Subcutaneous adipose tissue (tissue), 4 donors: ENCODE measurements around the gene SLC6A20. TPM values are rescaled to one million over a fixed set of nuclear protein-coding genes. Genes with fewer than 3 reads are reported as not detected.

Source experiments
- total RNA-seq, 4 donors: library from RNA; depleted of rRNA; stranded (reverse); fragments of >200 nt; gene quantifications; one replicate each; pipeline ENCODE4 v1.1.0, GENCODE V29; 2016
- TF ChIP-seq, protein P1 (sequence below): fragments of 450-650 bp; IDR thresholded peaks from one replicate; pipeline ENCODE4 v1.5.1; 2016; ENCODE audit warnings: low read depth, mild to moderate bottlenecking, control low read depth, antibody characterized with exemption, moderate library complexity

Gene SLC6A20
- total RNA-seq, 4 donors from 2014 or later, result 0.22 TPM; not detected in 3

- TF ChIP-seq, protein P1, sequence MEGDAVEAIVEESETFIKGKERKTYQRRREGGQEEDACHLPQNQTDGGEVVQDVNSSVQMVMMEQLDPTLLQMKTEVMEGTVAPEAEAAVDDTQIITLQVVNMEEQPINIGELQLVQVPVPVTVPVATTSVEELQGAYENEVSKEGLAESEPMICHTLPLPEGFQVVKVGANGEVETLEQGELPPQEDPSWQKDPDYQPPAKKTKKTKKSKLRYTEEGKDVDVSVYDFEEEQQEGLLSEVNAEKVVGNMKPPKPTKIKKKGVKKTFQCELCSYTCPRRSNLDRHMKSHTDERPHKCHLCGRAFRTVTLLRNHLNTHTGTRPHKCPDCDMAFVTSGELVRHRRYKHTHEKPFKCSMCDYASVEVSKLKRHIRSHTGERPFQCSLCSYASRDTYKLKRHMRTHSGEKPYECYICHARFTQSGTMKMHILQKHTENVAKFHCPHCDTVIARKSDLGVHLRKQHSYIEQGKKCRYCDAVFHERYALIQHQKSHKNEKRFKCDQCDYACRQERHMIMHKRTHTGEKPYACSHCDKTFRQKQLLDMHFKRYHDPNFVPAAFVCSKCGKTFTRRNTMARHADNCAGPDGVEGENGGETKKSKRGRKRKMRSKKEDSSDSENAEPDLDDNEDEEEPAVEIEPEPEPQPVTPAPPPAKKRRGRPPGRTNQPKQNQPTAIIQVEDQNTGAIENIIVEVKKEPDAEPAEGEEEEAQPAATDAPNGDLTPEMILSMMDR, result no peak
These were observed 53.8 kb downstream of the SLC6A20 start for GRCh38 chr3:45742461-45743089.

- TF ChIP-seq, protein P1, result no peak
These were observed 54.4 kb downstream of the SLC6A20 start for GRCh38 chr3:45741742-45742460.

DNA sequence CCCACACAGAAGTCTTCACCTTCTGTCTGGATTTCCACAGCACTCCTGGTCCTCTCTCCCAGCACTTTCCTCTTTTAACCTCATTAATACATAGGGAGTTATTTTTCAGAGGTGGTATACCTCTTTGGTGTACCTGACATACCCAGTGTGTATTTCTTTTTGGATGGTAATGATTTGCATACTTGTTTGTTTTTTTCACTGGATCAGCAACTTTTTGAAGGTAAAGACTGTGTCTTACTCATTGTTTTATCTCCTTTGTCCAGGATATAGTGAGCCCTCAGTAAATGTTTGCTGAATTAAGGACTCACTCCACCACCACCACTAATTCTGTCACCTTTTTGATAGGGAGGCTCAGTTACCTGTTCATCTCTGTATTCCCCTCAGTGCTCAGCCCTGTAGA, 55.1 kb downstream of the SLC6A20 start:
- TF ChIP-seq, protein P1, result no peak

GRCh38 chr3:45739991-45740390, 56.3 kb downstream of the SLC6A20 start:
- TF ChIP-seq, protein P1, result no peak

DNA sequence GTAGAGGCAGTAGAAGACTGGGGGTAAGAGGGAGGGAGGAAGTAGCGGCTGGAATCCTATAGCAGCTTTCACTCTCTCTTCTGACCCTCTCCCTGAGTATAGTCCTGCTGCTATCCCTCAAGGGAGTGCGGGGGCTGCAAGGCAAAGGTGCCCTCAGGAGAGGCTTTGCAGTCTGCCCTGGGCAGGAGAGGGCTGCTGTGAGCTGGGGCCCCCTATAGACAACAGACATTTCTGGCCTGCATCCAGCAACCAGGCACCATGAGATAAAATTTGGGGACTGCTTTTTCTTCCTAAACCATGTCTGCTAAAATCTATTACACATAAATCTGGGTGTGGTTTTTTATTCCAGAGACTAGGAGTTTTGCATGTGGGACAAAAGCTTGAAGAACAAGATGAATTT, 59.1 kb downstream of the SLC6A20 start:
- TF ChIP-seq, protein P1, result no peak

DNA sequence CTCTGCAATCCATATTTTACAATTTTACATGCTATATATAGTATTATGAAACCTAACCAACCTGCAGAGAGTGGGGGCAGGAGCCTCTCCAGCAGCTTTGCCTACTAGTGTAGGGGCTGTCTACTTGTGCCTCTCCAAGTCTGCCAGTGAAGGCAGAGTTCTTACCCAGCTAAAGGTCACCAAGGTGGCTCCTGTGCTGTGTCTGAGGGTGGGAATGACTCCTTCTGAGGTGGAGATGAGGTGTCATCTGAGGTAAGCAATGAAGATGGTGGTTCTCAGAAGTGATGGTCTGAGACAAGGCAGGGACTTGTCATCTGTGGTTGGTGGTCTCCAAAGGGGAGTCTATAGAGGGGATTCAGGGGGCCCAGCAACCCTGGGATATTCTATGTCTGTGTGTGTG, 59.6 kb downstream of the SLC6A20 start:
- TF ChIP-seq, protein P1, result no peak

GRCh38 chr3:45730409-45731154, 65.8 kb downstream of the SLC6A20 start:
- TF ChIP-seq, protein P1, result no peak
